Fibroblast of lung (primary cell): Measurements from ENCODE around the gene IL21R.

ENCODE experiments used
- EZH2 ChIP-seq: IDR thresholded peaks from 2 replicates; pipeline ENCODE4 v1.5.1; 2012; ENCODE audit warnings: low read length, control low read depth, mild to moderate bottlenecking; ENCODE audit errors: missing control alignments
- TF ChIP-seq, protein P1 (sequence below), 2 donors: IDR thresholded peaks in 1 of 2; conservative IDR thresholded peaks in 1 of 2; 1 replicate in 1 of 2; 2 replicates in 1 of 2; pipeline ENCODE4 v1.5.1; 2011 to 2012; ENCODE audit warnings: low read length in 2 of 2, control low read depth in 1 of 2, inconsistent platforms in 1 of 2, low read depth in 1 of 2, mild to moderate bottlenecking in 1 of 2

DNA sequence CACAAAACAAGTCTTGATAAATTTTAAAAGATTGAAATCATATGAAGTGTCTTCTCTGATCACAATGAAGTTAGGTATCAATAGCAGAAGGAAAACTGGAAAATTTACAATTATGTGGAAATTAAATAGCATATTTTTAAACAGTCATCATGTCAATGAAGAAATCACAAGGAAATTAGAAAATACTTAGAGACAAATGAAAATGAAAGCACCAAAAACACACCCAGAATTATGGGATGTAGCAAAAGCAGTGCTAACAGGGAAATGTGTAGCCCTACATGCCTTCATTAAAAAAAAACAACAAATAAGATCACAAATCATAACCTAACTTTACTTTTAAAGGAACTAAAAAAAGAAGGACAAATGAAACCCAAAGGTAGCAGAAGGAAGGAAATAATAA, 7.5 kb upstream of the IL21R start:
- TF ChIP-seq, protein P1, sequence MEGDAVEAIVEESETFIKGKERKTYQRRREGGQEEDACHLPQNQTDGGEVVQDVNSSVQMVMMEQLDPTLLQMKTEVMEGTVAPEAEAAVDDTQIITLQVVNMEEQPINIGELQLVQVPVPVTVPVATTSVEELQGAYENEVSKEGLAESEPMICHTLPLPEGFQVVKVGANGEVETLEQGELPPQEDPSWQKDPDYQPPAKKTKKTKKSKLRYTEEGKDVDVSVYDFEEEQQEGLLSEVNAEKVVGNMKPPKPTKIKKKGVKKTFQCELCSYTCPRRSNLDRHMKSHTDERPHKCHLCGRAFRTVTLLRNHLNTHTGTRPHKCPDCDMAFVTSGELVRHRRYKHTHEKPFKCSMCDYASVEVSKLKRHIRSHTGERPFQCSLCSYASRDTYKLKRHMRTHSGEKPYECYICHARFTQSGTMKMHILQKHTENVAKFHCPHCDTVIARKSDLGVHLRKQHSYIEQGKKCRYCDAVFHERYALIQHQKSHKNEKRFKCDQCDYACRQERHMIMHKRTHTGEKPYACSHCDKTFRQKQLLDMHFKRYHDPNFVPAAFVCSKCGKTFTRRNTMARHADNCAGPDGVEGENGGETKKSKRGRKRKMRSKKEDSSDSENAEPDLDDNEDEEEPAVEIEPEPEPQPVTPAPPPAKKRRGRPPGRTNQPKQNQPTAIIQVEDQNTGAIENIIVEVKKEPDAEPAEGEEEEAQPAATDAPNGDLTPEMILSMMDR (conservative IDR thresholded peaks at IDR 0.05 in 1 of 2, IDR thresholded peaks at IDR 0.05 in 1 of 2; ENCODE audit: low read depth in 1 of 2, low read length in 2 of 2) = no peak
- TF ChIP-seq EZH2 = no peak
